Tibial nerve (tissue), 4 donors: ENCODE measurements around the gene CRB1. TPM values are rescaled to one million over a fixed set of nuclear protein-coding genes. Genes with fewer than 3 reads are reported as not detected.

Experiments
- DNase-seq, 2 donors: peaks; one replicate each; pipeline ENCODE4 v3.0.0-alpha.2; 2019; ENCODE audit warnings: low spot score in 2 of 2
- H3K27ac ChIP-seq, 4 donors: fragments of 200-600 bp; sonication (generic) in 3 of 4; one replicate each; pipeline ENCODE4 v1.5.1; 2017 to 2019; ENCODE audit warnings: mild to moderate bottlenecking in 1 of 4
- H3K27me3 ChIP-seq, 2 donors: fragments of 200-600 bp; sonication (generic) in 1 of 2; one replicate each; pipeline versions ENCODE4 v1.5.1 to v1.6.0; 2017 to 2019
- H3K36me3 ChIP-seq, 3 donors: fragments of 200-600 bp; sonication (generic); one replicate each; pipeline ENCODE4 v1.5.1; 2018 to 2019
- H3K4me1 ChIP-seq, 4 donors: fragments of 200-600 bp; sonication (generic) in 3 of 4; one replicate each; pipeline ENCODE4 v1.5.1; 2017 to 2019
- H3K4me3 ChIP-seq, 4 donors: fragments of 200-600 bp; sonication (generic) in 3 of 4; one replicate each; pipeline ENCODE4 v1.5.1; 2017 to 2019; ENCODE audit warnings: mild to moderate bottlenecking in 1 of 4, moderate library complexity in 1 of 4
- H3K9me3 ChIP-seq, 4 donors: fragments of 200-600 bp; sonication (generic) in 3 of 4; one replicate each; pipeline ENCODE4 v1.5.1; 2017 to 2019
- CTCF ChIP-seq, 5 experiments: fragments of 200-600 bp in 3 of 5; fragments of 450-650 bp in 2 of 5; sonication (generic) in 3 of 5; IDR thresholded peaks; one replicate each; pipeline ENCODE4 v1.5.1; 2016 to 2019; ENCODE audit warnings: antibody characterized with exemption in 5 of 5, mild to moderate bottlenecking in 3 of 5, moderate library complexity in 2 of 5
- EP300 ChIP-seq, 2 donors: sonication (generic); formaldehyde crosslinking; IDR thresholded peaks; one replicate each; pipeline ENCODE4 v1.6.1; 2017; ENCODE audit warnings: antibody characterized with exemption in 2 of 2, mild to moderate bottlenecking in 1 of 2
- POLR2A ChIP-seq, 2 donors: fragments of 450-650 bp; IDR thresholded peaks; one replicate each; pipeline ENCODE4 v1.6.1; 2017; ENCODE audit warnings: antibody characterized with exemption in 2 of 2, mild to moderate bottlenecking in 2 of 2, moderate library complexity in 2 of 2
- WGBS, 2 donors: methylation state at CpG; one replicate each; pipeline ENCODE4 v1.1.5; 2018; 5-methylcytosine and 5-hydroxymethylcytosine counted together
- total RNA-seq, 4 donors: library from RNA; depleted of rRNA; stranded (reverse); fragments of >200 nt; gene quantifications; one replicate each; pipeline ENCODE4 v1.1.0, GENCODE V29; 2016

The CRB1 gene
- total RNA-seq, 4 donors from 2014 or later = 0.60 to 4.0 (median 1.7) TPM

GRCh38 chr1:197306381-197307062 is 38.5 kb downstream of the CRB1 start:
- no peak for DNase-seq
- H3K4me1 ChIP-seq = no peaks in the 10 kb centered on the region
- no peaks in the 10 kb centered on the region for H3K36me3 ChIP-seq
- H3K9me3 ChIP-seq = no peaks in the 10 kb centered on the region
- no peaks in the 10 kb centered on the region for H3K27me3 ChIP-seq
- no peak overlapping the region for H3K27ac ChIP-seq
- H3K4me3 ChIP-seq = no peak overlapping the region
- TF ChIP-seq CTCF (IDR thresholded peaks at IDR 0.05) = no peak
- TF ChIP-seq POLR2A (IDR thresholded peaks at IDR 0.05) = no peak
- TF ChIP-seq EP300 (IDR thresholded peaks at IDR 0.05) = no peak
- 75 to 76% methylated on average over 2 of the region's 2 CpGs for WGBS, 2 donors

- H3K4me3 ChIP-seq = no peak overlapping the region
- no peak overlapping the region for H3K27ac ChIP-seq
- no peak for DNase-seq
- no peaks in the 10 kb centered on the region for H3K27me3 ChIP-seq
- H3K9me3 ChIP-seq = no peaks in the 10 kb centered on the region
- no peak for TF ChIP-seq CTCF (IDR thresholded peaks at IDR 0.05)
- no peak for TF ChIP-seq POLR2A (IDR thresholded peaks at IDR 0.05)
- TF ChIP-seq EP300 (IDR thresholded peaks at IDR 0.05) = no peak
- H3K36me3 ChIP-seq = no peaks in the 10 kb centered on the region
- no peaks in the 10 kb centered on the region for H3K4me1 ChIP-seq
These were observed 39.1 kb downstream of the CRB1 start for GRCh38 chr1:197307136-197307535.

GRCh38 chr1:197307551-197307950 is 39.5 kb downstream of the CRB1 start:
- 42 to 52% methylated on average over 3 of the region's 3 CpGs for WGBS, 2 donors

GRCh38 chr1:197311081-197311480 is 43.0 kb downstream of the CRB1 start:
- Histone ChIP-seq H3K36me3 (no peaks in the 10 kb centered on the region), H3K27ac (no peak overlapping the region), H3K27me3 (no peaks in the 10 kb centered on the region), H3K9me3 (no peaks in the 10 kb centered on the region), H3K4me1 (peaks cover 0 to 4% (median 0%) of the 10 kb centered on the region in 4 donors), H3K4me3 (no peak overlapping the region)
- no peak for DNase-seq
- TF ChIP-seq CTCF (IDR thresholded peaks at IDR 0.05) (no peak), EP300 (IDR thresholded peaks at IDR 0.05) (no peak), POLR2A (IDR thresholded peaks at IDR 0.05) (no peak)
- WGBS, 2 donors = 66 to 68% methylated on average over 4 of the region's 4 CpGs

More at GRCh38 chr1:197307551-197307950, 39.5 kb downstream of the CRB1 start:
- H3K4me1 ChIP-seq = no peaks in the 10 kb centered on the region
- no peak overlapping the region for H3K4me3 ChIP-seq
- no peak for DNase-seq
- H3K27me3 ChIP-seq = no peaks in the 10 kb centered on the region
- H3K27ac ChIP-seq = no peak overlapping the region
- H3K36me3 ChIP-seq = no peaks in the 10 kb centered on the region
- H3K9me3 ChIP-seq = no peaks in the 10 kb centered on the region
- TF ChIP-seq CTCF (IDR thresholded peaks at IDR 0.05) (no peak), POLR2A (IDR thresholded peaks at IDR 0.05) (no peak), EP300 (IDR thresholded peaks at IDR 0.05) (no peak)

GRCh38 chr1:197312163-197312562 is 44.1 kb downstream of the CRB1 start:
- Histone ChIP-seq H3K9me3 (no peaks in the 10 kb centered on the region), H3K27me3 (no peaks in the 10 kb centered on the region), H3K36me3 (no peaks in the 10 kb centered on the region), H3K4me1 (peaks cover 0 to 4% (median 0%) of the 10 kb centered on the region in 4 donors), H3K4me3 (no peak overlapping the region), H3K27ac (no peak overlapping the region)
- TF ChIP-seq CTCF (IDR thresholded peaks at IDR 0.05) = no peak
- no peak for TF ChIP-seq EP300 (IDR thresholded peaks at IDR 0.05)
- no peak for TF ChIP-seq POLR2A (IDR thresholded peaks at IDR 0.05)
- no peak for DNase-seq
- WGBS, 2 donors = 82% methylated on average over 5 of the region's 5 CpGs
